Stomach (tissue), 9 donors: ENCODE measurements around the gene HTR1D. TPM values are rescaled to one million over a fixed set of nuclear protein-coding genes. Genes with fewer than 3 reads are reported as not detected.
"Not testable (repeated sequence)": the region's sequence is repeated elsewhere in the genome, so short reads cannot be mapped to it uniquely, and the experiment has no call there.

Experiments
- DNase-seq, 2 donors: peaks; one replicate each; pipeline versions ENCODE4 v3.0.0 to v3.0.0-alpha.2; 2013 to 2019
- H3K27ac ChIP-seq, 5 donors: fragments of 200-600 bp in 4 of 5; sonication (generic) in 4 of 5; one replicate each; pipeline ENCODE4 v1.5.1; 2013 to 2019; ENCODE audit warnings: mild to moderate bottlenecking in 1 of 5, moderate library complexity in 1 of 5
- H3K27me3 ChIP-seq, 3 donors: fragments of 200-600 bp; sonication (generic); one replicate each; pipeline ENCODE4 v1.5.1; 2017 to 2019; ENCODE audit warnings: mixed run types in 1 of 3
- H3K36me3 ChIP-seq, 4 donors: fragments of 200-600 bp; sonication (generic); 1 replicate in 3 of 4; 2 replicates in 1 of 4; pipeline ENCODE4 v1.5.1; 2016 to 2019
- H3K4me1 ChIP-seq, 4 donors: fragments of 200-600 bp; sonication (generic); one replicate each; pipeline ENCODE4 v1.5.1; 2016 to 2019
- H3K4me3 ChIP-seq, 4 donors: fragments of 200-600 bp; sonication (generic) in 3 of 4; one replicate each; pipeline ENCODE4 v1.5.1; 2016 to 2019; ENCODE audit warnings: mild to moderate bottlenecking in 1 of 4
- H3K9me3 ChIP-seq, 4 donors: fragments of 200-600 bp; sonication (generic); one replicate each; pipeline ENCODE4 v1.5.1; 2016 to 2019
- EP300 ChIP-seq: sonication (generic); formaldehyde crosslinking; IDR thresholded peaks from one replicate; pipeline ENCODE4 v1.6.1; 2017; ENCODE audit warnings: antibody characterized with exemption
- POLR2A ChIP-seq, 4 donors: fragments of 450-650 bp; IDR thresholded peaks; one replicate each; pipeline ENCODE4 v1.6.1; 2016; ENCODE audit warnings: antibody characterized with exemption in 4 of 4, control low read depth in 2 of 4, mild to moderate bottlenecking in 1 of 4, moderate library complexity in 1 of 4
- POLR2AphosphoS5 ChIP-seq, 3 donors: sonication (generic); formaldehyde crosslinking; IDR thresholded peaks; one replicate each; pipeline ENCODE4 v1.6.1; 2016; ENCODE audit warnings: antibody characterized with exemption in 3 of 3
- WGBS, 5 donors: extraction: QIAGEN DNeasy Blood & Tissue Kit in 3 of 5; methylation state at CpG; one replicate each; pipeline versions ENCODE4 v1.1.5 to v1.1.7; 2013 to 2018; 5-methylcytosine and 5-hydroxymethylcytosine counted together
- intact Hi-C: fragments of 100-400 bp; cut with DNase I; formaldehyde crosslinking; loops from one replicate; pipeline ENCODE4 v1.15.1; 2023; ENCODE audit warnings: low total_unique reads
- polyA plus RNA-seq, 3 donors: library from polyadenylated mRNA; stranded (reverse); fragments of 200-250 nt; gene quantifications; one replicate each; pipeline ENCODE4 v1.2.3, GENCODE V29; 2013
- total RNA-seq, 5 donors: library from RNA; depleted of rRNA; stranded (reverse); fragments of >200 nt; gene quantifications; one replicate each; pipeline versions ENCODE4 v1.1.0 to v1.2.3, GENCODE V29; 2014 to 2016
- TF ChIP-seq, protein P1 (sequence below), 7 experiments: fragments of 450-650 bp in 4 of 7; fragments of 200-600 bp in 3 of 7; sonication (generic) in 3 of 7; IDR thresholded peaks; one replicate each; pipeline ENCODE4 v1.5.1; 2016 to 2019; ENCODE audit warnings: antibody characterized with exemption in 7 of 7, control low read depth in 2 of 7, mild to moderate bottlenecking in 1 of 7
- donor health status: healthy with polysubstance abuse.
- donor health status: Bipolar disorder and iron deficiency.
- donor health status: healthy.

Gene HTR1D
- total and polyA plus RNA-seq, 8 donors, result 0.19 to 0.58 TPM; not detected in 6

- H3K4me1 ChIP-seq, result no peaks in the 10 kb centered on the region
- WGBS, 5 donors, result 30 to 46% (median 37%) methylated on average over 2 to 6 of the region's 6 CpGs
- peaks cover 5 to 90% (median 18%) of the 10 kb centered on the region in 3 donors for H3K27me3 ChIP-seq
- no peak for DNase-seq
- H3K4me3 ChIP-seq, result no peak overlapping the region
- TF ChIP-seq EP300 (no peak), POLR2AphosphoS5 (IDR thresholded peaks at IDR 0.05) (no peak), POLR2A (IDR thresholded peaks at IDR 0.05) (no peak)
- TF ChIP-seq, protein P1, sequence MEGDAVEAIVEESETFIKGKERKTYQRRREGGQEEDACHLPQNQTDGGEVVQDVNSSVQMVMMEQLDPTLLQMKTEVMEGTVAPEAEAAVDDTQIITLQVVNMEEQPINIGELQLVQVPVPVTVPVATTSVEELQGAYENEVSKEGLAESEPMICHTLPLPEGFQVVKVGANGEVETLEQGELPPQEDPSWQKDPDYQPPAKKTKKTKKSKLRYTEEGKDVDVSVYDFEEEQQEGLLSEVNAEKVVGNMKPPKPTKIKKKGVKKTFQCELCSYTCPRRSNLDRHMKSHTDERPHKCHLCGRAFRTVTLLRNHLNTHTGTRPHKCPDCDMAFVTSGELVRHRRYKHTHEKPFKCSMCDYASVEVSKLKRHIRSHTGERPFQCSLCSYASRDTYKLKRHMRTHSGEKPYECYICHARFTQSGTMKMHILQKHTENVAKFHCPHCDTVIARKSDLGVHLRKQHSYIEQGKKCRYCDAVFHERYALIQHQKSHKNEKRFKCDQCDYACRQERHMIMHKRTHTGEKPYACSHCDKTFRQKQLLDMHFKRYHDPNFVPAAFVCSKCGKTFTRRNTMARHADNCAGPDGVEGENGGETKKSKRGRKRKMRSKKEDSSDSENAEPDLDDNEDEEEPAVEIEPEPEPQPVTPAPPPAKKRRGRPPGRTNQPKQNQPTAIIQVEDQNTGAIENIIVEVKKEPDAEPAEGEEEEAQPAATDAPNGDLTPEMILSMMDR (IDR thresholded peaks at IDR 0.05), result no peak
- no peak overlapping the region for H3K27ac ChIP-seq
- H3K36me3 ChIP-seq, result no peaks in the 10 kb centered on the region
- H3K9me3 ChIP-seq, result no peaks in the 10 kb centered on the region
- intact Hi-C loops, result no loop called here
Measured at GRCh38 chr1:23210351-23210785, 6.9 kb downstream of the HTR1D start.

- TF ChIP-seq POLR2A (IDR thresholded peaks at IDR 0.05), result no peak
- H3K4me3 ChIP-seq, result no peak overlapping the region
- H3K27me3 ChIP-seq, result peaks cover 0 to 84% (median 12%) of the 10 kb centered on the region in 3 donors
- 65 to 83% (median 73%) methylated on average over 4 of the region's 4 CpGs for WGBS, 5 donors
- no peak overlapping the region for H3K27ac ChIP-seq
- intact Hi-C loops, result no loop called here
- no peaks in the 10 kb centered on the region for H3K36me3 ChIP-seq
- no peaks in the 10 kb centered on the region for H3K9me3 ChIP-seq
- no peak for DNase-seq
- H3K4me1 ChIP-seq, result no peaks in the 10 kb centered on the region
Measured at GRCh38 chr1:23209770-23210169, 7.5 kb downstream of the HTR1D start.

- H3K27me3 ChIP-seq, result peaks cover 0 to 72% (median 7%) of the 10 kb centered on the region in 3 donors
- WGBS, 5 donors, result 83 to 88% (median 87%) methylated on average over 2 of the region's 2 CpGs
- no peak overlapping the region for H3K27ac ChIP-seq
- no peak overlapping the region for H3K4me3 ChIP-seq
- H3K36me3 ChIP-seq, result no peaks in the 10 kb centered on the region
- no peak for DNase-seq
- H3K4me1 ChIP-seq, result no peaks in the 10 kb centered on the region
- no peaks in the 10 kb centered on the region for H3K9me3 ChIP-seq
- TF ChIP-seq POLR2AphosphoS5 (IDR thresholded peaks at IDR 0.05) (no peak), EP300 (no peak), POLR2A (IDR thresholded peaks at IDR 0.05) (no peak)
- TF ChIP-seq, protein P1 (IDR thresholded peaks at IDR 0.05), result no peak
- intact Hi-C loops, result no loop called here
Measured at GRCh38 chr1:23208527-23208926, 8.8 kb downstream of the HTR1D start.

DNA sequence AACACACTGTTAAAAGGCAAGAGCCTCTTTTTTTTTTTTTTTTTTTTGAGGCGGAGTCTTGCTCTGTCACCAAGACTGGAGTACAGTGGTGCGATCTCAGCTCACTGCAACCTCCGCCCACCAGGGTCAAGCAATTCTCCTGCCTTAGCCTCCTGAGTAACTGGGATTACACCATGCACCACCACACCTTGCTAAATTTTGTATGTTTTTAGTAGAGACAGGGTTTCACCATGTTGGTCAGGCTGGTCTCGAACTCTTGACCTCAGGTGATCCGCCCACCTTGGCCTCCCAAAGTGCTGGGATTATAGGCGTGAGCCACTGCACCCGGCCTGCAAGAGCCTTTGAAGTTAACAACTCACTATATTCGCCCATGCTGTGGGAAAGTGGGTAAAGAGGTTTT is 9.6 kb downstream of the HTR1D start:
- intact Hi-C loops, H3K4me1 ChIP-seq, DNase-seq, H3K9me3 ChIP-seq, H3K4me3 ChIP-seq, H3K36me3 ChIP-seq, H3K27ac ChIP-seq: not testable (repeated sequence)
- peaks cover 0 to 65% (median 7%) of the 10 kb centered on the region in 3 donors for H3K27me3 ChIP-seq
- 84 to 92% (median 90%) methylated on average over 8 of the region's 8 CpGs for WGBS, 5 donors

DNA sequence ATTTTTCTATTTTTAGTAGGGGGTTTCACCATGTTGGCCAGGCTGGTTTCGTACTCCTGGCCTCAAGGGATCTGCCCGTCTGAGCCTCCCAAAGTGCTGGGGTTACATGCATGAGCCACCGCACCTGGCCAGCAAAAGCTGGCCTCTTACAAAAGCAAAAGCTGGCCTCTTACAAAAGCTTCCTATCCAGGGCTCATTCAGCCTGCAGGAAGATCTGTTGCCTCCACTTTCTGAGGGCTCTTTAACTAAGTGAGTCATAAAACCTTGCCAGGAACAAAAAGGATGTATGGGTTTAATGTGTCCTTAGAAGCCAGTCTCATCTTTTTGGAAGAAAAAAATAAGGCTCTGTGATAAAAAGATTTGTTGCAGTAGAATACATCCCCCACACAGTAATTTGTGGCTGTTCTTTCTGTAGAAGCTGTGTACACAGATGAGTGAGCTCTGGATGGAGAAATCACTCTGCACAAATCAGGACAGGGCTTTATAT is 15.0 kb downstream of the HTR1D start:
- Histone ChIP-seq H3K27ac (no peak overlapping the region), H3K4me3 (no peak overlapping the region), H3K9me3 (no peaks in the 10 kb centered on the region), H3K36me3 (no peaks in the 10 kb centered on the region), H3K4me1 (no peaks in the 10 kb centered on the region), H3K27me3 (peaks cover 0 to 26% (median 7%) of the 10 kb centered on the region in 3 donors)
- intact Hi-C loops, result no loop called here
- no peak for DNase-seq
- TF ChIP-seq, protein P1 (IDR thresholded peaks at IDR 0.05), result no peak
- no peak for TF ChIP-seq POLR2AphosphoS5 (IDR thresholded peaks at IDR 0.05)
- TF ChIP-seq EP300, result no peak
- no peak for TF ChIP-seq POLR2A (IDR thresholded peaks at IDR 0.05)
- 57 to 78% (median 73%) methylated on average over 3 of the region's 3 CpGs for WGBS, 5 donors
